GM18907 (cell line): ENCODE data around the gene SEMA3E.
"Not testable (repeated sequence)": the region's sequence is repeated elsewhere in the genome, so short reads cannot be mapped to it uniquely, and the experiment has no call there.

ENCODE experiments used
- ATAC-seq: cut with Tn5 transposase; IDR thresholded peaks from one replicate; pipeline ENCODE4 v1.9.1; 2021; ENCODE audit warnings: mild to moderate bottlenecking, moderate library complexity; ENCODE audit not compliant: unreplicated experiment

Gene SEMA3E

GRCh38 chr7:83648464-83649241 lies at the start of gene SEMA3E:
TSS of gene SEMA3E (minus strand) at chr7:83649139.
- ATAC-seq: no peak

DNA sequence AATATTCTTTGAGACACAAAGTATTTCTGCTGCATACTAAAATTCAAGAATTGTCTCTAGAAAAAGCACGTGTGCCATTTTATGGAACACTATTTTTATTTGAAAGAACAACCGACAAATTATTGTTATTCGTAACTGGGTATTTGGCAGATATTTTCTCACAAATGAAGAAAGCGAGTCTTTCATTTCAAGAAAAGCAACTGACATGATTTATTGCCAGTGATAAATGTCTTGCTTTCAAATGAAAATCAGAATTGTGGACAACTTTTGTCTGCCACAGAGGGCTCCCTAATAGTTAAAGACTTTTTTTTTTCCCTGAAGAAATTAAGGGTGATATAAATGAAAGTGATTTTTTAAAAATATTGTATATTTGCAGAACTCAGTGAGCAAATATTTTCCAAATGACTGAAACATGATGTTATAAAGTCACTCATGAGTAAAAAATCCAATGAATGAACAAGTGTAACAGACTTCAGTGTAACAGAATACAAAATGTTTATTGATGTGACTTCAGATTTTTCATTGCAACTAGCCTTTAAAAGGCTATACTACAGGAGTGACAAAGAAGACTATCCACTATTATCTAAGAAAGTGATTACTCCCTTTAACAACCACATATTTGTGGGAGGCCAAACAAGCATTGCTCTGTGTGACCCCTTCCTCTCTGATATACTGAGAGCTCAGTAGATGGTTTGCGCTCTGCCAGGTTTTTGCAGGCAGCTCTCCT lies 49.0 kb upstream of the SEMA3E start:
- no peak for ATAC-seq

DNA sequence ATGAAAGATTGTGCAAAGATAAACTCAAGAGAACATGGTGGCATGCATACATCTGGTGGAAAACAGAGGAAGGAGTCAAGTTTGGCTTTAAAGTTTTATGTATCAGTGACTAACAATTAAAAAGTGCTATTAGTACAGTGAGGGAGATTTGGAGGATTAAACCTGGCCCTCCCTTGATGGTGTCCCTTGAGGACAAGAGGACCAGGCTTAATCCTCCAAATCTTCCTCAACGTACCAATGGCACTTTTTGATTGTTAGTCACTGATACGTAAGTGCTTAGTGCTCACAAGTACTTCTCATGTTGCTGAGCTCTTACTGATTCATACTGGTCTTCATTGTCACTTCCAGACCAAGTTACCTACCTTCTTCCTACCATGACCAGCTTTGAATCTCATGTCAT lies 47.2 kb upstream of the SEMA3E start:
- ATAC-seq: no peak

- ATAC-seq: no peak
Observed at GRCh38 chr7:83695128-83695960, 46.4 kb upstream of the SEMA3E start.

DNA sequence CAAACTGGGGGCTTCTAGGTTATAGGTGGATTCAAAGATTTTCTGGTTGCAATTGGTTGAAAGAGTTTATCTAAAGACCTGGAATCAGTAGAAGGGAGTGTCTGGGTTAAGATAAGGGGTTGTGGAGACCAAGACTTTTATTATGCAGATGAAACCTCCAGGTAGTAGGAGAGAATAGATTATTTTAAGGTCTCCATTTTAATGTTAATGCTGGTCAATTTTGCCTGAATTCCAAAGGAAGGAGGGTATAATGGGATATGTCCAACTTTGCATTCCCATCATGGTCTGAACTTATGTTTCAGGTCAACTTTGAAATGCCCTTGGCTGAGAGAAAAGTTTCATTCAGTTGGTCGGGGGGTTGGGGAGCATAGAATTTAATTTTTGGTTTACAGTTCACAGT lies 44.3 kb upstream of the SEMA3E start:
- ATAC-seq: no peak

- ATAC-seq: no peak
Observed at GRCh38 chr7:83691095-83691494, 42.2 kb upstream of the SEMA3E start.

- no peak for ATAC-seq
Observed at GRCh38 chr7:83689855-83690254, 40.9 kb upstream of the SEMA3E start.

DNA sequence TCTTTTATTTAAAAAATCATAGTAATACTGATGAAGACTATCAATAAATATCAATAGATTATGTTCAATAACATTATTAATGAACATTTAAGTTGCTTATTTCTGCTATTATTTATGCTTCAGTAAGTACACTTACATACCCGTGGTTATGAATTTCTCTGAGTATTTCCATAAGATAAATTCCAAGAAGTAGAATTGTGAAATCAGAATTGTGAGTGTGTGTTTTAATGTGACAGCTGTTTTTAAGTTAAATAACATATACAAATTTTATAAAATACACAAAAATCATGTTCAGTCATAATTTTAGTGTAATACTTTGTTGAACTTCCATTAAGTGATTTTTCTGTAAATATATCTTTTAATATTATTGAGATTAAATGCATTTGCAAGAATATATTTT lies 37.5 kb upstream of the SEMA3E start:
- ATAC-seq: no peak

DNA sequence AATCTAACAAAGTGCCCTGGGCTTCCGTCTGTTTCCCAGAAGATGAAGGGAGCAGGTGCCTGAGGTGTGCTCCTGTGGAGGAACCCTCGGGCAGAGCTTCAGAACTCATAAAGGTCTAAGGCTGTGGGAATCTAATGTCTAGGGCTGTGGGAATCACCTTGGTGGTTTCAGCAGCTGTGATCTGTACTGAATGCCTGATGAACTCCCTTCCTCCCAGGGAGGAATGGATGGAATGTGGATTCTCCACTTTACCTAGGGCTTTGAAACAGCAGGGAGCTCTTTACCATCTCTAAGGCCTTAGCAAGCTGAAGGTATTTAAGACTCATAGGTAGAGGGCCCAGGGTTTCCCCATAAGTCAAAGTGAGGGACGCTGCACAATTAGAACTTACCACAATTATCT lies 36.0 kb upstream of the SEMA3E start:
- ATAC-seq: no peak

GRCh38 chr7:83681200-83681778 lies 32.4 kb upstream of the SEMA3E start:
- no peak for ATAC-seq

DNA sequence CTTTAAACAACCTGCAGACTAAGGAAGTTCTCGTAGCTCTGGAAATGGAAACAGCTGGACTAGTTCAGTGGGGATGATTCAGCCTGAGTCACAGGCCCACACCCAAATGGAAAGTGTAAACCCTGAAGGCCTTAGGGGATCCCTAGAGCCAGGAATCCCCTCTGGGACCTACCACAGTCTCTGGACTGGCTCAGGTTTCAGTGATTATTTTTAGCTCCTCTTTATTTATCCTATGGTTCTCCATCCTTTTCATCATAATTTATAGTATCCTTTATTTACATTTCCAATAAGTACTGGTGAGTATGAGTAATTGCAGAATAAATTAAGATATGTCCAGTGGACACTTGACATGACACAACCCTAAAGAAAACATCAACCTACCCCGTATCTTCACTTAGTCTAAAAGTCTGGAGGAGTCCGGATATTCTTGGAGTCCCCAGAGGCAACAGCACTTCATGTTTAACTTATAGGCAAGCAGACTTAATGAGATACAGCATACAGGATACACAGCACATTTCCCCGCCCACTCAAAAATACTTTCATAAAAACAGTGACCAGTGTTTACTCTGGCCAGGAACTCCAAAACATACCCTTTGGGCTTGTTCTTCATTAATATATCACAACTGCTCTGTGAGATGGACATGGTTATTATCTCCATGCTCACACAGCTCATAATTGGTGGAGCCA lies 28.4 kb upstream of the SEMA3E start:
- no peak for ATAC-seq

DNA sequence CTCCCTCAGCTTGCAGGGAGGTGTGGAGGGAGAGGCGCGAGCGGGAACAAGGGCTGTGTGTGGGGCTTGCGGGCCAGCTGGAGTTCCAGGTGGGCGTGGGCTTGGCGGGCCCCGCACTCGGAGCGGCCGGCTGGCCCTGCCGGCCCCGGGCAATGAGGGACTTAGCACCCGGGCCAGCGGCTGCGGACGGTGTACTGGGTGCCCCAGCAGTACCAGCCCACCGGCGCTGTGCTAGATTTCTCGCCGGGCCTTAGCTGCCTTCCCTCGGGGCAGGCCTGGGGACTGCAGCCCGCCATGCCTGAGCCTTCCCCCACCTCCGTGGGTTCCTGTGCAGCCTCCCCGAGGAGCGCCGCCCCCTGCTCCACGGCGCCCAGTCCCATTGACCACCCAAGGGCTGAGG lies 24.4 kb upstream of the SEMA3E start:
- not testable (repeated sequence) for ATAC-seq

GRCh38 chr7:83672157-83672556 lies 23.2 kb upstream of the SEMA3E start:
- no peak for ATAC-seq

- ATAC-seq: no peak
Observed at GRCh38 chr7:83663131-83663530, 14.2 kb upstream of the SEMA3E start.

DNA sequence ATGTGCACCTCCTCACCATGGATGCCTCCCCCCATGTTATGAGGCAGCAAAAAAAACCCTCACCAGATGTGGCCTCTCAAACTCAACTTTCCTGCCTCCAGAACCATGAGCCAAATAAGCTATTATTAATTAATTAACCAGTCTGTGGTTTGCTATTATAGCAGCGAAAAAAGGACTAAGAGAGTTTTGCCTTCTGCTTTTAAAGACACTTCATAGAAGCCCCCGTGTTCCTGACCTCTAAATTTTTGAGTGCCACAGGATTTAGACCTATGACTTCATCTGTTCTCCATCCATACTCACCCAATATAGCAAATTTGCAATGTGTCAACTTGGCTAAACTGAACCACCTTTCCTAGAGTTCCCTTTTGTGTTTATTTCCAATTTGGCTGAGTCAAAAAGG lies 9.2 kb upstream of the SEMA3E start:
- ATAC-seq: no peak

DNA sequence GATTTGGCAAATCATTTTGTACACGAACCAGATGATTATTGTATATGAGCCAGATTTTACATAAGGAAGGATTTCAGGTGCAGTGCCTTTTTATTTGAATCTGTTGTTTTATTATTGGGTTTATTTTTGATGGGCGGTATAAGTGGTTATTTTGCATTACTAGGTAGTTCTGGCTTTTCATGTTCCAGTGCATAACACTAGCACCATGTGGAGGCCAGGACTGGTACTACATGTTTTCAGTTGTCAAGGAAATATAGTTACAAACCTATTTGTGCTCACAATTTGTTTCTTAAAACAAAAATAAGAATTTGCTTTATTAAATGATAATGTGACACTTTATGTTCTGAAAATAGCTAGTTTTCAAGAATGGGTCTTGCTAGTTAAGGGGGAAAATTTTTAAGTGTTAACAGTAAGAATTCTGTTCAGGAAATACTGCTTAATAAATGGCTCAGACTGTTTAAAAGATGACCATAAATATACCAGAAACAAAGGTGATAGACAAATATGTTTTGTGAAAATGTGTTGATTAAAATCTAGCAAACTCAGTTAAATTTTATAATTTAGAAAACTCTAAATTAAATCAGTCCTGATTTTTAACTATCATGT lies 7.1 kb upstream of the SEMA3E start:
- peak; percentile 82 for ATAC-seq

GRCh38 chr7:83652481-83652880 lies 3.5 kb upstream of the SEMA3E start:
- ATAC-seq: no peak

DNA sequence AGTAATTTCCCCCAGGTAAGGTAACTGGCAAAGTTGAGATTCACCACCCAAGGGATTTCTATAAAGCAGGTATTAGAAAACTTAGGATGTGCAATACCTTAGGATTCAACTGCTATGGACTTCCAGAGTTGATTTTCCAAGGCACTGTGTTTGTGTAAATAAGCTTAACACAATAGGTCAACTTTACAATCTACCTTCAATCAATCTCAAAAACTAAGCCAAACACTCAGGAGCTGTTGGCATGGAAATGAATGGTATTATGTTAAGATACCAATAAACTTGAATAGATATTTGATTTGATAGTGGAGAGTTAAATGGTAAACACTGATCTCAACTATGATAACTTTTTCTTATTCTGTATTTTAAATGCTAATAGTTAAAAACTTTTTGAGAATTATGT lies 762 bp upstream of the SEMA3E start:
- no peak for ATAC-seq

DNA sequence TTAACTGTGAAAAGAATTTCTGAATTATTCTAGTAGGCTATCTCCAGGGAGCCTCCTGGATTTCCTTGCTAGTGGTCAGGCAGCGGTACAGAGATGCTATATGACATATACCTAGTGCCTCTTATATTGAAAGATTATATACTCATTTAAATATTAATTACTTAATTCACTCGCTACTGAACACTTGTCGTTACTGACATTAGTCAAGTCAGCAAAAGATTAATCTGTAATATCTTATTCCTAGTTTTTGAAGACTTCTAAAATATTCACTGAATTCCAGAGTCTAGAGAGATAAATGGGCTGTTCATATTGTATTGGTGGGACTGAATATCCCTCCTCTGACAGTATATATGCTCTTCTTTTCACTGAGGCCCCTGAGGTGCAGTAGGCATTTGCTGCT lies 2.9 kb downstream of the SEMA3E start:
- no peak for ATAC-seq

- ATAC-seq: no peak
Observed at GRCh38 chr7:83643739-83644138, 5.2 kb downstream of the SEMA3E start.
